ENCODE data around the gene ANKRD12.
"Not testable (repeated sequence)": the region's sequence is repeated elsewhere in the genome, so short reads cannot be mapped to it uniquely, and the experiment has no call there.

The ANKRD12 gene

DNA sequence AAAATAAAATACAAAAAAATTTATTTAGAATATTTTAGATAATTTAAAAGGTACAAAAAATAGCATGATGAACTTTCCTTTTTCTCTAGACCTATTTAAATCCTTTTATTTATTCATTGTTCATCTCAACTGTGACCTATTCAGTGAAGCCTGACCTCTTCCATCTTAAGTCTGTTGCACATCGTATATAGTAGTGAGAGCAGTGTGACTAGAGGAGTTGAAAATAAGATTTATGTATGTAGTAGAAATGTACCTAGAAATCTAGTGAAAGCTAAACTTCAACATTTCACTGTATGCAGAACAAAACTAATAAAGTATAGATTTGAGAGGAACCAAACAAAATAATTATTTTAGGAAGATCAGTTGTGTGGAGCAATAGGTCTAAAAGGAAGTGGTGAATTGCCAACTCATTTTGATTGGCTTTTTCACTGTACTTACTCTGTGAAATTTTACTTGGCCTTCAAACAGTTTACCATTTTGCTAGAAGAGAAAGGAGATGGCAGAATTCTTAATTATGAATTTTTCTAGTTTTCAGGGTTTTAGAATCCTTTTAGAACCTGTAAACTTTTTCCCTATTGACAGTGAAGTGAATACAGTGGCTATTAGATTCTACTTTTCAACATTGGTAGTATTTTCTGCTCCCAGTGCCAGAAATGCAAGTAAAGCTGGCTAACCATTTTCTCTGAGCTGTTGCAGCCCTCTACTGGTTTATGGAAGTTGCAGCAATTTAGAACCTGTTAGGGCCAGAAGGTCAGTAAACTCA, 11.0 kb downstream of the ANKRD12 start:
- DNase-seq: peak; percentile 64 to 75

DNA sequence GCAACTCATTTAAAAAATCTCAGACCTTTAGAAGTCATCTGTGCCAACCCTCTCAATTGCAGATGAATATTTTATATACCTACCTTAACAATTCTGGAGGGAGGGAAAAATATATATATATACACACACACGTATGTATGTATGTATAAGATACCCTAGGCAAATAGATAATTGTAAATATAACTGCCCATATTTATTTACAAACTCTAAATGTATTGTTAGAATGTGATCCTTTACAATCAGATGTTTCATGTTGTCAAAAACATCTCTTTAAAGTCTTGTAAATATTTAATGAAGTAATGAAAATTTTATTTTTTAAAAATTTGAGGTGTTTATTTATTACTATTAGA, 11.6 kb downstream of the ANKRD12 start:
- DNase-seq: no peak

DNA sequence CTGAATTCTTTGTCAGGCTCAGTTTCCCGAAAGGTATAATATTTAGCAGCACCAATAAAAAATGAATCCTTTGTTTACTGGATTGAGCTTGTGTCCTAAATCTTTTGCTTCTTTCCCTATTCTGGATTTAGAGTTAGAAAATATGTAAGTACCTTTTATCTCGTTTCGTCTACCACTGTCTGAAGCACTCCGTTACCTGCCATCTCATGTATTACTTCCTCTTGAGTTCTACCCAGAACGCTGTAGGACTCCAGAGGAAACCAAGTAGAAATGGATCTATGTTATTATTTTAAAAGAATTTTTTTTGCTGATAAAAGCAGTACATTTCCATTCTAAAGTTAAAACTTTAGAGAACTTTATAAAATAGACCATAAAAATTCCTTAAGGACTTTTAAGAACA, 13.5 kb downstream of the ANKRD12 start:
- DNase-seq: no peak

DNA sequence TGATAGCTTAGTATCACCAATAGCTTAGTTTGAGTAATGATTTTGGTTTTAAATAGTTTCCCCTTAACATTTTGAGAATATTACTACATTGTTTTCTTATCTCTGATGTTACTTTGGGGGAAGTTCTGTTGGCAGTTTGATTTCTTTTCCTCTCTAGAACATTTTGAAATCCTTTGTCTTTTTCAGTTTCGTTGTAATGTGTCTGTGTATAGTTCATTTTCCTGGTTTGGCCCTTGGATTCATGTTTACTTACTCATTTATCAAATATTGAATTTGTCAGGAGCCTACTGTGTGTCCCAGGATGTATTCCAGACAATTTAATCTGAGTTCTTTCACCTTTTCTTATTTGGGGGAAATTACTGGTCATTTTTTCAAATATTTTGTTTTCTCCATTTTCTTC, 16.7 kb downstream of the ANKRD12 start:
- DNase-seq: no peak

DNA sequence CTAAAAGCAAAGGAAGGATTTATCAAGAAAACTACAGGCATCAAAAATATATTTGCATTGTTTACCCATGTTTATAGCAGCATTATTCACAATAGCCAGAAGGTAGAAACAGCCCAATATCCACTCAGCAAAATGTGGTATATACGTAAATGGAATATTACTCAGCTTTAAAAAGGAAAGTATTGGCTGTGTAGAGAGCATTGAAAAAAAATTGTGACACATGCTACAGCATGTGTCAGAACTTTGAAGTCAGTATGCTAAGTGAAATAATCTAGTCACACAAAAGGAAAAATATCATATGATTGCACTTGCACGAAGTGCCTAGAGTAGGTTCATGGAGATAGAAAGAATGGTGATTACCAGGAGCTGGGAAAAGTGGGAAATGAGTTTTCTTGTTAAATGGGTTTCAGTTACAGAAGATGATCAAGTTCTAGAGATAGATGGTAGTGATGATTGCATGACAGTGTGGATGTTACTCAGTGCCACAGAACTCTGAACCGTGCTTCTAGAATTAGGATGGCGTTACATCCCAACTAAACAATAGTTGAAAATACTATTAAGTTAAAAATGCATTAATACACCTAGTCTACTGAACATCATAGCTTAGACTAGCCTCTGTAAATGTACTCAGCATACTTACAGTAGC, 20.1 kb downstream of the ANKRD12 start:
- no peak for DNase-seq

DNA sequence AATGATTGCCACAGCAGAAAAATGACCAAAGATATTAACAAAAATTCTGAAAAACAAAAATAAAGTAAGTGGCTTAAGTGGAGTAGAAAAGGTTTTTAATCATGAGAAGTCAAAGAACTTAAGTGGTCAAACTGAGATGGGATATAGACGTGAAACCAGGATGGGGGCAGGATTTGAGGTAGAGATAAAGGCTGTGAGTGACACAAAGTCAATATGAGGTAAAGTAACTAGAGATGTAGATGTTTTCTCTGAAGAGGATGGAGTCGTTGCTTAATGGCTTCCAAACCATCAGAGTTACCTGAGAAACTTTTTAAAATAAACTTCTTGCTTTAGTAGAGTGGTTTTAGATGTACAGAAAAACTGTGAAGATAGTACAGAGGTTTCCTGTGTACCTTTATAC, 21.2 kb downstream of the ANKRD12 start:
- no peak for DNase-seq

DNA sequence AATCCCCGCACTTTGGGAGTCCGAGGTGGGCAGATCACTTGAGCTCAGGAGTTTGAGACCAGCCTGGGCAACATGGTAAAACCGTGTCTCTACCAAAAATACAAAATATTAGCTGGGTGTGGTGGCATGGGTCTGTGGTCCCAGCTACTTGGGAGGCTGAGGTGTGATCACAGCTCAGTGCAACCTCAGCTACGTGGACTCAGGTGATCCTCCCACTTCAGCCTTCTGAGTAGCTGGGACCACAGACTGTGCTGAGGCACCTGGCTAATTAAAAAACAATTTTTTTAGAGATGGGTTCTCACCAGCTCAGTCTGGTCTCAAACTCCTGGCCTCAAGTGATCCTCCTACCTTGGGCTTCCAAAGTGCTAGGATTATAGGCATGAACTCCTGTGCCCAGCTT, 23.4 kb downstream of the ANKRD12 start:
- DNase-seq: no peak

DNA sequence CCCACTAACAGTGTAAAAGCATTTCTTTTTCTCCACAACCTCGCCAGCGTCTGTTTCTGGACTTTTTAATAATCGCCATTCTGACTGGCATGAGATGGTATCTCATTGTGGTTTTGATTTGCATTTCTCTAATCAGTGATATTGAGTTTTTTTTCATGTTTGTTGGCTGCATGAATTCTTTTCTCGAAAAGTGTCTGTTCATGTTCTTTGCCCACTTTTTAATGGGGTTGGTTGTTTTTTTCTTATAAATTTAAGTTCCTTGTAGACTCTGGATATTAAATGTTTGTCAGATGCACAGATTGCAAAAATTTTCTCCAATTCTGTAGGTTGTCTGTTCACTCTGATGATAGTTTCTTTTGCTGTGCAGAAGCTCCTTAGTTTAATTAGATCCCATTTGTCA, 26.1 kb downstream of the ANKRD12 start:
- not testable (repeated sequence) for DNase-seq

DNA sequence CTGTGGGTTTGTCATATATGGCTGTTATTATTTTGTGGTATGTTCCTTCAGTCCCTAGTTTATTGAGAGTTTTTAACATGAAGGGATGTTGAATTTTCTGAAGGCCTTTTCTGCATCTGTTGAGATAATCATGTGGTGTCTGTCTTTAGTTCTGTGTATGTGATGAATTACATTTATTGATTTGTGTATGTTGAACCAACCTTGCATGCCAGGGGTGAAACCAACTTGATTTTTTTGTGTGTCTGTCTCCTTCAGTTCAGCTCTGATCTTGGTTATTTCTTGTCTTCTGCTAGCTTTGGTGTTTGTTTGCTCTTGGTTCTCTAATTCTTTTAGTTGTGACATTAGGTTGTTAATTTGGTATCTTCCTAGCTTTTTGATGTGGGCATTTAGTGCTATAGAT, 27.6 kb downstream of the ANKRD12 start:
- not testable (repeated sequence) for DNase-seq

DNA sequence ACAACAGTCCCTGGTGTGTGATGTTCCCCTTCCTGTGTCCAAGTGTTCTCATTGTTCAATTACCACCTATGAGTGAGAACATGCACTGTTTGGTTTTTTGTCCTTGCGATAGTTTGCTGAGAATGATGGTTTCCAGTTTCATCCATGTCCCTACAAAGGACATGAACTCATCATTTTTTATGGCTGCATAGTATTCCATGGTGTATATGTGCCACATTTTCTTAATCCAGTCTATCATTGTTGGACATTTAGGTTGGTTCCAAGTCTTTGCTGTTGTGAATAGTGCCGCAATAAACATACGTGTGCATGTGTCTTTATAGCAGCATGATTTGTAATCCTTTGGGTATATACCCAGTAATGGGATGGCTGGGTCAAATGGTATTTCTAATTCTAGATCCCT, 29.3 kb downstream of the ANKRD12 start:
- not testable (repeated sequence) for DNase-seq

DNA sequence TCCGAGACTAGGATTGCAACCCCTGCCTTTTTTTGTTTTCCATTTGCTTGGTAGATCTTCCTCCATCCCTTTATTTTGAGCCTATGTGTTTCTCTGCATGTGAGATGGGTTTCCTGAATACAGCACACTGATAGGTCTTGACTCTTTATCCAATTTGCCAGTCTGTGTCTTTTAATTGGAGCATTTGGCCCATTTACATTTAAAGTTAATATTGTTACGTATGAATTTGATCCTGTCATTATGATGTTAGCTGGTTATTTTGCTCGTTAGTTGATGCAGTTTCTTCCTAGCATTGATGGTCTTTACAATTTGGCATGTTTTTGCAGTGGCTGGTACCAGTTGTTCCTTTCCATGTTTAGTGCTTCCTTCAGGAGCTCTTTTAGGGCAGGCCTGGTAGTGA, 32.9 kb downstream of the ANKRD12 start:
- DNase-seq: not testable (repeated sequence)

DNA sequence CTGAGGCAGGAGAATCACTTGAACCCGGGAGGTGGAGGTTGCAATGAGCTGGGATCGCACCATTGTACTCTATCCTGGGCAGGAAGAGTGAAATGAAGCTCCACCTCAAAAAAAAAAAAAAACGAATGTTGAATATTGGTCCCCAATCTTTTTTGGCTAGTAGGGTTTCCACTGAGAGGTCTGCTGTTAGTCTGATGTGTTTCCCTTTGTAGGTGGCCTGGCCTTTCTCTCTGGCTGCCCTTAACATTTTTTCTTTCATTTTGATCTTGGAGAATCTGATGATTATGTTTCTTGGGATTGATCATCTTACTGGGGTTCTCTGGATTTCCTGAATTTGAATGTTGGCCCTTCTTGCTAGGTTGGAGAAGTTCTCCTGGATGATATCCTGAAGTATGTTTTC, 35.3 kb downstream of the ANKRD12 start:
- DNase-seq: not testable (repeated sequence)

DNA sequence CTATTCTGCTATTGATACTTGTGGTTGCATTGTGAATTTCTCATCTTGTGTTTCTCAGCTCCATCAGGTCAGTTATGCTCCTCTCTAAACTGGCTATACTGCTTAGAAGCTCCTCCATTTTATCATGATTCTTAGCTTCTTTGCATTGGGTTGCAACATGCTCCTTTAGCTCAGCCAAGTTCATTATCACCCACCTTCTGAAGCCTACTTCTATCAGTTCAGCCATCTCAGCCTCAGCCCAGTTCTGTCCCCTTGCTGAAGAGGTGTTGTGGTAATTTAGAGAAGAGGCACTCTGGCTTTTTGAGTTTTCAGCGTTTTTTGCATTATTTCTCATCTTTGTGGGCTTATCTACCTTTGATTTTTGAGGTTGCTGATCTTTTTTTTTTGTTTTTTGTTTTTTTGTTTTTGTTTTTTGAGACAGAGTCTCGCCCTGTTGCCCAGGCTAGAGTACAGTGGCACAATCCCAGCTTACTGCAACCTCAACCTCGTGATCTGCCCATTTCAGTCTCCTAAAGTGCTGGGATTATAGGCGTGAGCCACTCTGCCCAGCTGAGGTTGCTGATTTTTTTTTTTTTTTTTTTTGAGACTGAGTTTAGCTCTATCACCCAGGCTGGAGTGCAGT, 36.0 kb downstream of the ANKRD12 start:
- DNase-seq: no peak

DNA sequence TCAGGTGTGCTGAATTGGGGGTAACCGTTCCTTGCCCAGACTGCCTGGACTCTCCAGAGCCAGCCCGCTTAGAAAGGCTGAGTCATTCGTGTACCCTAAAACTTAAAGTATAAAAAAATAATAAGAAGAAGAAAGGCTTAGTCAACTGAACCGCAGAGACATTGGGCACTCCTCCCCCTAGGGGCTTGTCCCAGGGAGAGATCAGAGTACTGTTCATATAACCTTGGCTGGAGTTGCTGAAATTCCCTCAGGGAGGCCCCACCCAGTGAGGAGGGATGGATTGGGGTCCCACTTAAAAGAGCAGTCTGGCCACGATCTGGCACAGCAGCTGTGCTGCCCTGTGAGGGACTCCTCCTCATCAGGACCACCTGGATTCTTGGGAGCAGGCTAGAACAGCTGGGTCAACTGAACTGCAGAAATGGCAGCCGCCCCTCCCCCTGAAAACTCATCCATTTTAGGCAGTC, 37.2 kb downstream of the ANKRD12 start:
- peak in 1 of 2 donors; percentile 1 for DNase-seq

DNA sequence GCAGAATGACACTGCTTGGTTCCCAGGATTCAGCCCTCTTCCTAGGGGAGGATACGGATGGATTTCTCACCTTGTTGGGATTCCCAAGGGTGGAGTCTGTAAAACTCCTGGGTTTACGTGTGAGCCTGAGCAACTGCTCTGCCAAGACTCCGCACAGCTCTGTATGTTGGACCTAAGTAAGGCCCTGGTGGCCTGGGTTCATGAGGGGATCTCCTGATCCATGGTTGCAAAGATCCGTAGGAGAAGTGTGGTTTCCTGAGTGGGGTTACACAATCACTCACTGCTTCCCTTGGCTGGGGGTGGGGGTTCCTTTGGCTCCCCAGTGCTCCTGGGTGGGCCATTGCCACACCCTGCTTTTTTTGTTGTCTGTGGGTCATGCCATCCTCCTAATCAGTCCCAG, 37.7 kb downstream of the ANKRD12 start:
- DNase-seq: peak; percentile 76 to 85

DNA sequence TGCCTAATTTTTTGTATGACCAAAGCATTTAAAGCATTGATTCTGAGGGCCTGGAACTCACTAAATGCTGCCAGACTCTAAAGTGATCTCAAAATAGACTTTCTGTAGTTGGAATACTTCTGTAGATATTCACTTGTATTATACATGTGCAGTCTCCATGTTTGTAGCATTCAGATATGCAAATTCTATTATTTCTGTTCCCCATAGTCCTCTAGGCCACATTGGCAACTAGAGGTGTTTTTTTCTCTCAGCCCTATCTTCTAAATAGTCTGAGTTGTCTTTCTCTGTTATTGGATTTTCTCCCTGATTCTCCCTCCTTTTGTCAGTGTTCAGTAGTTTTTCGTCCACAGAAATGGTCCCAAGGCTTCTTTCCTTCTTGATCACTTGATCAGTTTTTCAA, 38.5 kb downstream of the ANKRD12 start:
- no peak for DNase-seq

DNA sequence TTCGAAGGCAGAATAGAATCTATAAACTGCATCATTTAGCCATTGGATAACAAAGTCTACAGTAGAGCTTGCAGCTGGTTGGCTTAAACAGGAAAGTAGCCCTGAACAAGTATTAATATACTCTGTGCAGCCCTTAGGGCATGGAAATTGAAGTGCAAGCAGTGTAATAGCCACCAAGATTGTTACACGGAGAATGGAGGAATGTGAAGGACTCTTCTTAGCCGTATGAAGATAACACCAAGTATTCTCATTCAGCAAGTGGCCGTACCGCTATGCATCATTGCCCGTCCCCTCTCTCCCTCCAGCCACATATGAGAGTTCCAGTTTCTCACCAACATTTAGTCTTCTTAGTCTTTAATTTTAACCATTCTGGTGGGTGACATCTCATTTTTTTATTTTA, 40.5 kb downstream of the ANKRD12 start:
- no peak for DNase-seq

DNA sequence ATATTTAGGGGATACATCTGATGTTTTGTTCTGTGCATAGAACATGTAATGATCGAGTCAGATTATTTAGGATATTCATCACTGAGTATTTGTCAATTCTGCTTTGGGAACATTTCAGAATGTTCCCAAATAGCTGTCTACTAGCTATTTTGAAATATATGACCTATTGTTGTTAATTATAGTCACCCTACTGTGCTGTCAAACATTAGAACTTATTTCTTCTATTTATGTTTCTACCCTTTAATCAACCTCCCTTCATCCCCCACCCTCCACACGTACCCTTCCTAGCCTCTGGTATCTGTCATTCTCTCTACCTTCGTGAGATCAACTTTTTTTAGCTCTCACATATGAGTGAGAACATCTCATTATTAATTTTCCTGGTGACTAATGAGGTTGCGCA, 40.9 kb downstream of the ANKRD12 start:
- DNase-seq: peak in 1 of 2 donors; percentile 1

DNA sequence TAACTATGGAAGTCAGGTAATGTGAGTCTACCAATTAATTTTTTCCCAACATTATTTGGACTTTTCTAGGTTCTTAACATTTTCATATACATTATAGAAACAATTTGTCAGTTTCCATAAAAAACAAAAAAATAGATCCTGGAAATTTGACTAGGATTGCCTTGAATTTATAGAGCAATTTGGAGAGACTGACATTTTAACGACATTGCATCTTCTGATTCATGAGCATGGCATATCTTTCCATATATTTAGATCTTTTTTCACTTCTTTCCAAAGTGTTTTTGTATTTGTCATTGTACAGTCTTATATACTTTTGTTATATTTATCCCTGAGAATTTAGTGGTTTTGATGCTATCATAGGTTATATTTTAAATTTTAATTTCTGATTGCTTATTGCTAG, 42.0 kb downstream of the ANKRD12 start:
- DNase-seq: peak in 1 of 2 donors; percentile 1

DNA sequence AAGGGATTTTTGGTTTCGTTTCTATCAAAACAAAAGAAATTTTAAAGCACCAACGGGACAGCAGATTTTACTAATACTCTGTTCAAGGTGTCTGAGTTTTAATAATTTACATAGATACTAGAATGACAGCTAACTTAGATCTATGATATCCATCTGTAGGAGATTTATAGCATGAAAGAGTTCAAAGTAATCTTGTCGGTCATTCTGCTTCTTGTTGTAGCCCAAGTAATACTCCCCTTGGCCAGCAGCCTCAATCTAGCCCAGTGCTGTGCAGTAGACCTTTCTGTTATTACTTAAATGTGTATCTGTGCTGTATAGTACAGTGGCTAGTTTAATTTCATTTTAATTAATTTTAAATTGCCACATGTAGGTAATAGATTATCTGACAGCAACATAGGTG, 44.7 kb downstream of the ANKRD12 start:
- no peak for DNase-seq

DNA sequence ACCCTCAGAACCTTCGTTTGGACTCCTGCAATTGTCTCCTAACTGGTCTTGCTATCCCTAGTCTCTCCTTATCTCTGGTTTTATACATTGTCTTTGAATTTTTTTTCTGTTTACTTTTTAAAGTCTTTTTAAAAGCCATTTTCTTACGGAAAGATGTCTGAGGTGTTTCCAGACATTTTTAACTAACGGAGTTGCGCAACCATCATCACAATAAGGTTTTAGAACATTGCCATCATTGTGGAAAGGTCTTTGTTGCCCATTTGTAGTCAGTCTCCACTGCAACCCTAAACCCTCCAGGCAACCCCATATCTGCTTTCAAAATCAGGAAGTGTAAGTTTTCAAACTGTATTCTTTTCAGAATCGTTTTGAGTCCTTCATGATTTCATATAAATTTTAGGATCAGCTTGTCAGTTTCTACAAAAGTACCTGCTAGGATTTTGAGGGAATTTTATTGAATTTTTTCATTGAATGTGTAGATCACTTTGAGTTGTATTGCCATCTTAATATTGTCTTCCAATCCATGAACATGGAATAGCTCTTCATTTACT, 46.3 kb downstream of the ANKRD12 start:
- peak in 1 of 2 donors; percentile 2 for DNase-seq

DNA sequence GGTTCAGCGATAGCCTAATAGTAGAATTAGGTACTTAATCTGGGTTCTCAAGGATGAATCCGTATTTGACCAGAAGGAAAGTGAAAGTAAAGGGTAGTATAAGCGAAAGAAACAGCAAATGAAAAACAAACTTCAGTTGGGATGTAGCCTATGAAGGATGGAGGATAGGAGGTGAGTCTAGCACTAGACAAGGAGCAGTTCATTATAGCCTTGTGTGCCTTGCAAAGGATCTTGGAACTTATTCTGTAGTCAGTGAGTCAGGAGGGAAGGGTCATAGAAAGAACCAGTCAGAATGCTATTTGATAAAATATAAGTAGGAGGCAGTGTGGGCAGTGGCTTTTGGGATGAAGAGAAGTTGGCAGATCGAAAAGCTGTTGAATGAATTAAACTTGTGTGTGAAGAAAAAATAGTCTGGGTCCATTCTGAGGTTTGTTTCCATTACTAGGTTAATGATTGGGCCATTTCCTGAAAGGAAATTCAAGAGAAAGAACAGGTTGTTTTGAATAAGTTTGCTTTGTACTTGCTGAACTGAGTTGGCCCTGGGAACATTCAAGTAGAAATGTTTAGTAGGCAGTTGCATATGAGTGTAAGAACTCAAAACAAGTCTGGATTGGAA, 48.5 kb downstream of the ANKRD12 start:
- DNase-seq: no peak

All from inflammatory macrophage (primary cell).